A549 treated with AZD9567 at 1 μM for 4 hours (cell line): ENCODE measurements around the gene PPP1R15B. TPM values are rescaled to one million over a fixed set of nuclear protein-coding genes. Genes with fewer than 3 reads are reported as not detected.

Source experiments
- total RNA-seq: library from RNA; stranded (reverse); fragments of 200-300 nt; extraction: Qiagen RNA extraction; gene quantifications from 5 replicates; pipeline ENCODE4 v1.2.3, GENCODE V29; 2022; ENCODE audit not compliant: insufficient read depth

The PPP1R15B gene
- 24.4 to 32.7 TPM (median 25.4 TPM) in 5 replicates for total RNA-seq

GRCh38 chr1:204411451-204412204 is at the start of gene PPP1R15B:
TSS of gene PPP1R15B (minus strand) at chr1:204411817. CDS start at chr1:204411411, 406 bp downstream.

GRCh38 chr1:204359474-204360255 is 52.0 kb downstream of the PPP1R15B start, which contains the start of gene PLEKHA6:
TSS of gene PLEKHA6 (minus strand) at chr1:204359929. CDS start at chr1:204273727, 86,202 bp downstream.

Other genes with a start within 250 kb of the PPP1R15B start
- not detected in 5 replicates for gene REN, start 245.5 kb downstream of the PPP1R15B start, total RNA-seq
- gene KISS1, start 215.3 kb downstream of the PPP1R15B start, total RNA-seq, result 0.37 to 0.83 TPM (median 0.52 TPM) in 4 of 5 replicates, not detected in the other
- gene GOLT1A, start 197.8 kb downstream of the PPP1R15B start, total RNA-seq, result 2.6 to 9.0 TPM (median 4.2 TPM) in 5 replicates
- gene PLEKHA6, start 51.9 kb downstream of the PPP1R15B start, total RNA-seq, result 11.0 to 30.8 TPM (median 28.1 TPM) in 5 replicates
- gene PIK3C2B, start 83.0 kb upstream of the PPP1R15B start, total RNA-seq, result 4.5 to 7.2 TPM (median 6.7 TPM) in 5 replicates
- gene MDM4, start 104.6 kb upstream of the PPP1R15B start, total RNA-seq, result 3.6 to 6.4 TPM (median 4.9 TPM) in 5 replicates